M059J (cell line): ENCODE measurements around the gene SLC24A3. TPM values are rescaled to one million over a fixed set of nuclear protein-coding genes. Genes with fewer than 3 reads are reported as not detected.

ENCODE experiments used
- DNase-seq: peaks from one replicate; pipeline ENCODE4 v3.0.0-alpha.2; 2012; ENCODE audit warnings: low read depth
- total RNA-seq: library from RNA; depleted of rRNA; stranded (reverse); fragments of >200 nt; shearing (Covaris generic); gene quantifications from 2 replicates; pipeline ENCODE4 v1.2.3, GENCODE V29; 2014

SLC24A3 gene
- total RNA-seq, 1 experiment from 2014 or later = 2.8 TPM

GRCh38 chr20:19712721-19713260 is 500.3 kb downstream of the SLC24A3 start:
- peak; percentile 20 for DNase-seq

- no peak for DNase-seq
Observed at GRCh38 chr20:19713822-19714578, 501.6 kb downstream of the SLC24A3 start.

DNA sequence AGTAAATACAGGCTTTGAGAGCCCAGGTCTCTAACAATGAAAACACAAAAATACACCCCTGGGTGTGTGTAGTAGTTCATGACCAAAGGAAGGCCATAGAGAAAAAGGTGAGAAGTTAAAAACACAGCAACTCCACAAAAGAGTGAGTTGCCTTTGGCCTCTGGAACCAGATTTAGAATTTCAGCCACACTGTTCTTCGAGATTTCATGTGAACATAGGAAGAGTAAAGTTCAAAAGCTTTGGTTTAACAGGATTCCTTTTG is 502.1 kb downstream of the SLC24A3 start:
- no peak for DNase-seq

- DNase-seq = no peak
Observed at GRCh38 chr20:19715986-19716385, 503.5 kb downstream of the SLC24A3 start.

GRCh38 chr20:19718880-19719279 is 506.4 kb downstream of the SLC24A3 start:
- no peak for DNase-seq

DNA sequence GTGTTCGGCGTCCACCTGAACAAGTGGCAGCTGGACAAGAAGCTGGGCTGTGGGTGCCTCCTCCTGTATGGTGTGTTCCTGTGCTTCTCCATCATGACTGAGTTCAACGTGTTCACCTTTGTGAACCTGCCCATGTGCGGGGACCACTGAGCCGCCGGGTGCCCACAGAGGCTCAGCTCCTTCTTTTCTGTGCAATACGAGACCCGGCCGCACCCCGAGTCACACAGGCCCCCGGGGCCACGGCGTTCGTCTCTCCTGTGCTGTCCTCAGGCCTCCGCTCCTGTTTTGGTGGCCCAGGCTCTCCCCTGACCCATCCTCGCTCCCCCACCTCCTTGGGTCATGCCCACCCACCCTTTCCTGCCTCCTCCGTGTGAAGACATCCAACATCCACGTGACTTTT is 508.5 kb downstream of the SLC24A3 start:
- no peak for DNase-seq

DNA sequence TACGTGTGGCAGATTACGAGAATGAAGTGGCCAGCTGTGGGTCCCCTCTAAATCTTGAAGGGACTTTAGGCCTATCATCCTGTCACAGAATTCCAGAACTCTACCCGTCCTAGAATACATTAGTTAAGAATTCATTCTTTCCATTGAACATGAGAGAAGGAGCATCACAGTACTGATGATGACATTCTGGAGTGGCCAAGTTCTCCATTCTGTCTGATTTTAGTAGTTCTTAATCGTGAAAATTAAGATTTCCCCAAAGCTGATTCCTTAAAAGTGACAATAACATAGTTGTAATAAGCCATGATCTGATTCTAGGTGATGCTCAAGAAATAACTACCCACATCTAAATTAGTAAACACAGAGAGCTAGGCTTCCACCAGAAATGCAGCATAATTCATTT is 510.6 kb downstream of the SLC24A3 start:
- DNase-seq = no peak

DNA sequence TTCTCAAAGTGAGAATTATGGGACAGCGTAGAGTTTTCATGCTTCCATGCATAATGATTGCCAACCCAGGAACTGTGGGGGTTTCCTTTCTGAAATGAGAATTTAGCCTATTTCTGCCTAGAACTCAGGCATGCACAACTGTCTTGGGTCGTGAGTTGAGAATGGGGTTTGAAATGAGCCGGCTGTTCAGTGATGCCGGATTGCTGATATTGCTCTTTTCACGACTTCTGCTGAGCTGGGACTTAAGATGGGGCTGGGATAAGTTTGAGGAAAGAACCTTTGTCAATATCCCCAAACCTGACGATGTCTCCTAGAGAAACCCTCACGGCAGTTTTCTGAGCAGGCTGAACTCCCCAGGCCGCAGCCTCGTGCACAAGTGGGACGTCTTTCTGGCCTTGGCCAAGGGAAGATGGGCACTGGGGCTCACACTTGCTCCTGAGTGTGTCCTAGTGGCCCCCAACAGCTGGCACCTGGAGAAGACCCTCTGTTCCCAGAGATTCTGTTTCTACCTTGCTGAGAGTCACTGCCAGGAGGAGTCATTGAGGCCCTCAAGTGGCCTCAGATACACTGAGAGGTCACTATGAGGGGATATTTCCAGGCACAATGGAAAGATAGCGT is 511.5 kb downstream of the SLC24A3 start:
- no peak for DNase-seq

DNA sequence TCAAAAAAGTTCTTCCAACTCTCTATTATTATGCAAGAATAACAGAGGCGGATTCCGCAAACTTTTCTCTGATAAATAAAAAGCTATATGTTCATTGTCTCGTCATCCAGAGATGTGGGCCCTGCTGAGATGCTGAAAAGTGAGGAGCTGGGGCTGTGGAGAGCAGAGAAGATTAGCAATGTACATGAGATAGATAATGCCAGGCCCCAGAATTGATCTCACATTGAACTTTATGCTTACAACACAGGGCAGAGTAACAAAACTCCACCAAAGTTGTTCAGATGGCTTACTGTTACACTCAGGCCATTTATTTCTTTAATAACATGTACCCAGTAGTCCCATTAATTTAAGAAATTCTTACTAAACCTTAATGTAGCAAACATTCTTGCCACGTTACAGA is 512.9 kb downstream of the SLC24A3 start:
- DNase-seq = no peak

DNA sequence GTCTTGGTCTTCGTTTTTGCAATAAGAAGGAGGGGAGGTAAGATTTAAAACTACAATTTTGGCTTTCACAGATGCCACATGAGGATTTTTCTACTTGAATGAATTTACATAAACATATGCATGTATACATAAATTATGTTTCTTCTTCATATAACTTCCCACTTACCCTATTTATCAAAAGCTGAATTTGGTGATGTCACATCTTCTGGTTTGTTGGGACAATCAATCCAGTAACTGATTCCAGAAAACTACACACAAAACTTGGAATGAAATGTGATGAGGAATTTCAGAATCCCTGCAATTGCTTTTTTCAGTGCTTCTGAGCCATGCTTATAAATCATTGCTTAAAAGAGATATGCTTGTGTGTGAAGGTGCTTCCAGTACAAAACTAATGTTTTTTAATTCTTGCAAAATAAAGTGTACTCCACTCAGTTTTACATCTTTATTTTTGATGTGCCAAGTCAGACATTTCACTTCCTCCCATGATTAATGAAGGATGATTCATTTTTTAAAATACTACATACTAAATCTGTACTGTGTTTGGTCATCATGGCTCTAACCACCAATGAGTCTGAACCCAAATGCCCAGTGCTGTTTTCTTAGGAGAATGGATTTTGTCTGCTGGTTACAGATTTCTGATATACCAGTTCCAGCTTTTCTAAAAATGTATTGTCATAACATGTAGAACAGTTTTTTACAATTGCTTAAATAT is 513.5 kb downstream of the SLC24A3 start:
- DNase-seq = peak; percentile 48

DNA sequence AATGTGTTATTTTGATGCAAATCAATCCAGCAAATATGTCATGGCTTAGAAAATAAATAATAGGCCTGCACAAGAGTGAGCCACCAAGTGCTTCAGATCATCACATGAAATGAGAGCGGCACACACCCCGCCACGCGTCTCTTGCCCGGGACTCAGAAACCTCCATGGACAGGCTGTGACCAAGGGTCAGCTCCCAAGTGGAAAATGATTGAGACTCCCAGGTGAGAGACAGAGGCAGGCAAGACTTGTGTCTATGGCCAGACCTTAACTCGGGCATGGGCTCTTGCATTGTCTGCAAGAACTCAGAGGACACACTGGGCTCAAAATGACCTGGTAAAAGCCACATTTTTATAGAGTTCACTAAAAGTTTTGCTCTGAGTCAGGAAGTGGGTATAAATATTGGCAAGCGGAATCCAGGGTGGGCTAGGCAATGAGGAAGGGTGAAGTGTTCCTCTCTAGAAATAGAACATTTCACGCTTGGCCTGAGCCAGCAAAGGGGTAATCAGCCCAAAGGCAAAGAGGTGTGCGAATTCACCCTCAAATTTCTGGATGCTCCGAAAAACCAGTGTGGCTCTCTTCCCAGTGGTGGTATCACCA is 514.9 kb downstream of the SLC24A3 start:
- no peak for DNase-seq

- no peak for DNase-seq
Observed at GRCh38 chr20:19729672-19730071, 517.2 kb downstream of the SLC24A3 start.

DNA sequence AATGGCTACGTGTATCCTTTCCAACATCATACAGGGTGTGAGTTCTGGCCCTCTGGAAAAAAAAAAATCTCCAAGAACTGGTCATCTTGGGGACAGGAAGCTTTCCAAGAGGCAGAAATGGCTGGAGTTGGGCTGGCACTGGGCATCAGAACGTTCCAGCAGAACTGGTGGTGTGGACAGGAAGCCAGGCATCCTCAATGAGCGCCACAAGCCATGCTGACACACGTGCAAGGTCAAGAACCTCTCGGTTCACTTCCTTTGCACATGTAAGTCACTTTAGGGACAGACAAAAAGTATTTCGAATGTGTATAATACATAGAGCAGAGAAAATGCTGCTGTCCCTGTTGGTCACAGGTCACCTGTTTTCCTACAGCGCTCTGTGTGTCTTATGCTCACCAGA is 518.3 kb downstream of the SLC24A3 start:
- DNase-seq = no peak

GRCh38 chr20:19734811-19735210 is 522.4 kb downstream of the SLC24A3 start:
- DNase-seq = no peak

DNA sequence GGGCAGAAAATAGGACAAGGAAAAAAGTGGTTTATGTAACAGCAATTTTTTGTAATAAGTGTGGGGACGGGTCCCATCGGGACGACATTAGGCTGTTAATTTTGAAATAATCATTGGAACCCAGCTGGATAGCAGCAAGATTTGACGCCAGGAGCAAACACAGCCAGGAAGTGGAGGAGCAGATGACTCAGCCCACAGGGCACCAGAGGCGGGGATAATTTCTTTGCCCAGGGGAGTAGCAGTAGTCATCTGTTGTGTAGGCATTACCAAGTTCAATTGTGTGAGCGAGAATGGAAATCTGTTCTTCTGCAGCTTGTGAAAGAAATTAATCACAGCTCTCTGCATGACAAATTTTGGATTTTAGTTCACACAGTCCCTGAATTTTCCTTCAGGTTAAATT is 523.0 kb downstream of the SLC24A3 start:
- peak; percentile 94 for DNase-seq

- peak; percentile 46 for DNase-seq
Observed at GRCh38 chr20:19737025-19737424, 524.6 kb downstream of the SLC24A3 start.

DNA sequence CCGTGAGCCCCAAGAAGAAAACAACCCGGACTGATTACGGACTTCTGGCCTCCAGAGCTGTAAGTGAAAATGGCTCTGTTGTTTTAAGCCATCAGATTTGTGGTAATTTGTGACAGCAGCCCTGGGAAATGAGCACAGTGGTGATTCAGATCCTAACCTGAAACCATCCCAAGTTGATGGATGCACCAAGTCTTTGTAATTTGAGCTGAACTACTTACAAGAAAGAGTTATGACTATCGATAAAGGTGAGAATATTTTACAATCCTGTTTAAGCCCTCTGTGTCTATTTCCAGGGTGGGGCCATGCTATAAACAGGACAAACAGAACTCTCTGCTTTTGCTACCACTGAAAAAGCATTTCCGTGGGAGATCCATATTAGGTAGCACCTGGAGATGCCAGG is 526.5 kb downstream of the SLC24A3 start:
- DNase-seq = peak; percentile 22

DNA sequence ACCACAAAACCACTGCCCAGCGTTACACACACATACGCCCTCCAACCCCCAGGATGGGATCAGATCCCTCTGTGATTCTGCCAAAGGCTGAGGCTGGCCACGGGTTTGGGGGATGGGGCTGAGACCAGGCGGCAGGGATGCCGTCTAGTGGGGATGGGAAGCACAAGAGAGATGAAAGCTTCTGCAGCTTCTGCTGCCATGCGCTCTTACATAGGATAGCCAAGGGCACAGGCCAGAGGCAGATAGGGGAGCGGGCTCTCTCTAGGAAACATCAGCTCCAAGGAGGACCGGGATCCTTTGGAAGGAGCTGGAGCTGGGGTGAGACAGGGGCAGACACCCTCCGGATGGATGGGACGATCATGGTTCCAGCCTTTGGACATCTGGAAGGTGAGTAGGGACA is 526.9 kb downstream of the SLC24A3 start:
- DNase-seq = no peak

DNA sequence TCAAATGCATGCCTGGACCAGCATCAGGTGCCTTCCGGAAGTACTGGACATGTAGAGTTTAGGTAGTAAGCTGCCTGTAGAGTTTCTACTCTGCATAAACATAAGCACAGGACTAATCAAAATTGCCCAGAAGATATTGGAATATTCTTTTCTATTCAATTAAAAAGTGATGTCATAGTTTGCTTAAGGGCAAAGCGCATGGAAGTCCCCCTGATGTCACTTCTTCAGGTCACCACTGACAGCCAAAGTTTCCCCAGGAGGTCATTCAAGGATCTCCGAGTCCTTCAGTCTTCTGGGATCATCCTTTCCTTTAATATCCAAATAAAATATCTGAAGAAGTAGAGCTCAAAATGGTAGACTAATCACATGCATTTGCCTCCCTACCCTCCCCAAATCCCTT is 528.1 kb downstream of the SLC24A3 start:
- DNase-seq = no peak

- no peak for DNase-seq
Observed at GRCh38 chr20:19741924-19742323, 529.5 kb downstream of the SLC24A3 start.

DNA sequence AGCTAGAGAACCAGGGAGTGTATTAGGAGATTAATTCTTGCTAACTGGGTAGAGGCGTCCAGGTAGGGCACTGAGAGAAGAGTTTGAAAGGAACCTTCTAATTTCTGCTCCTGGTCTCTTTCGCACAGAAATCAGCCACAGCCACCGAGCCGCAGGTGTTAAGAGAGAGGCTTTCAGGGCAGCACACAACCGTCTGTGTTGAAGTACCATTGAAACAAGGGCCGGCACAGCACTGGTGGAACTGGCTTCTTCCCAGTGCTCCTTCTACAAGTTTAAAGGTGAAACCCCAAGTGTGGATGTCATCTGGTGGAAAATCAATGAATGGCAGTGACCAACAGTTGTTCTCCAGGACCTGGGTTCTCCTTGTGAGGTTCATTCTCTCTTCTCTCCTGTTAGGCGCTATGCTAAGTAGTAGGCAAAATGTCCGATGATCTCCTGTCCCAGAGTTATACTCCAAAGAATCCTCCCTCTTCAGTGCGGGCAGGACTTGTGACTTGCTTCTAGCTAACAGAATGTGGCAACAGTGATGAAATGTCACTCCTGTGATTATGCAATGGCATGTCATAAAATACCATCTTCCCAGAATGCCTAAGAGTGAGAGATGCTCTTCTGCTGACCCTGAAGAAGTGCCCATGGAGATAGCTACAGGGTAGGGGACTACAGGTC is 530.7 kb downstream of the SLC24A3 start:
- DNase-seq = no peak

DNA sequence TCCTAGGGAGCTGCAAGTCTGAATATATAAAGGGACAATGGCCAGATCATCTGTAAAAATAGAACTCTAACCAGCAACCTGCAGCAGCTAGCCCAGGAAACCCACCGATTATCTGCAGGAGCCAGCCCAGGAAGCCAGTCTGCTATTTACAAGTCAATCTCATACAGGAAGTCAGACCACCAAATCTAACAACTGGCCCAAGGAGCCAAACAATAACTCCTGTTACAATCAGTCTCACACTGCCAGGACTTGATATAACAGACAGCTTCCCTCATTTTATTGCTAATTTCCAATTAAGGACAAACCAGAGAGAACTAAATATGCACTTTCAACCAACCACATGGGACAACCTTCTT is 531.2 kb downstream of the SLC24A3 start:
- DNase-seq = no peak
